Adipocyte (in vitro differentiated cells): ENCODE results near the gene KCNJ12.
"Not testable (repeated sequence)": the region's sequence is repeated elsewhere in the genome, so short reads cannot be mapped to it uniquely, and the experiment has no call there.

ENCODE experiments used
- DNase-seq: peaks from one replicate; pipeline ENCODE4 v3.0.0-alpha.2; 2015; ENCODE audit warnings: low read depth
- H3K27me3 ChIP-seq: replicated peaks from 2 replicates; pipeline ENCODE4 v1.7.0; 2013; ENCODE audit warnings: mild to moderate bottlenecking, low read length, moderate library complexity; ENCODE audit not compliant: control insufficient read depth, insufficient read depth
- H3K36me3 ChIP-seq: 2 replicates; pipeline ENCODE4 v1.7.0; 2013; ENCODE audit warnings: low read length, mild to moderate bottlenecking, moderate library complexity; ENCODE audit not compliant: control insufficient read depth, insufficient read depth, severe bottlenecking
- H3K4me1 ChIP-seq: 2 replicates; pipeline ENCODE4 v1.7.0; 2013; ENCODE audit warnings: mild to moderate bottlenecking, low read length, moderate library complexity; ENCODE audit not compliant: control insufficient read depth, insufficient read depth
- H3K4me3 ChIP-seq: 2 replicates; pipeline ENCODE4 v1.7.0; 2013; ENCODE audit warnings: mild to moderate bottlenecking, low read length, moderate library complexity
- H3K9ac ChIP-seq: 2 replicates; pipeline ENCODE4 v1.7.0; 2013; ENCODE audit warnings: mild to moderate bottlenecking, low read length, moderate library complexity
- H3K9me3 ChIP-seq: 2 replicates; pipeline ENCODE4 v1.7.0; 2013; ENCODE audit warnings: mild to moderate bottlenecking, low read length, moderate library complexity; ENCODE audit not compliant: control insufficient read depth

Gene KCNJ12

GRCh38 chr17:21404956-21405731 is 29.0 kb downstream of the KCNJ12 start:
- not testable (repeated sequence) for H3K4me3 ChIP-seq, DNase-seq, H3K27me3 ChIP-seq, H3K36me3 ChIP-seq, H3K9ac ChIP-seq, H3K9me3 ChIP-seq
- peaks cover 11% of the 10 kb centered on the region for H3K4me1 ChIP-seq

GRCh38 chr17:21405904-21406400 is 29.8 kb downstream of the KCNJ12 start:
- H3K4me3 ChIP-seq, H3K9me3 ChIP-seq, H3K27me3 ChIP-seq, DNase-seq, H3K9ac ChIP-seq, H3K36me3 ChIP-seq: not testable (repeated sequence)
- H3K4me1 ChIP-seq: peaks cover 11% of the 10 kb centered on the region

GRCh38 chr17:21406616-21407404 is 30.7 kb downstream of the KCNJ12 start:
- DNase-seq, H3K36me3 ChIP-seq, H3K9ac ChIP-seq, H3K27me3 ChIP-seq, H3K4me3 ChIP-seq, H3K9me3 ChIP-seq: not testable (repeated sequence)
- peaks cover 10% of the 10 kb centered on the region for H3K4me1 ChIP-seq

- not testable (repeated sequence) for H3K4me3 ChIP-seq, DNase-seq, H3K9me3 ChIP-seq, H3K9ac ChIP-seq, H3K4me1 ChIP-seq, H3K27me3 ChIP-seq, H3K36me3 ChIP-seq
These were observed 31.6 kb downstream of the KCNJ12 start for GRCh38 chr17:21407752-21408151.

GRCh38 chr17:21408224-21408623 is 32.1 kb downstream of the KCNJ12 start:
- not testable (repeated sequence) for H3K27me3 ChIP-seq, H3K4me1 ChIP-seq, DNase-seq

GRCh38 chr17:21408766-21409300 is 32.7 kb downstream of the KCNJ12 start:
- DNase-seq, H3K36me3 ChIP-seq, H3K4me3 ChIP-seq, H3K4me1 ChIP-seq, H3K27me3 ChIP-seq, H3K9ac ChIP-seq, H3K9me3 ChIP-seq: not testable (repeated sequence)

More at GRCh38 chr17:21408224-21408623, 32.1 kb downstream of the KCNJ12 start:
- not testable (repeated sequence) for H3K9ac ChIP-seq, H3K4me3 ChIP-seq, H3K36me3 ChIP-seq, H3K9me3 ChIP-seq

- not testable (repeated sequence) for H3K9ac ChIP-seq, H3K4me3 ChIP-seq, H3K4me1 ChIP-seq, H3K9me3 ChIP-seq, DNase-seq, H3K27me3 ChIP-seq, H3K36me3 ChIP-seq
These were observed 33.2 kb downstream of the KCNJ12 start for GRCh38 chr17:21409388-21409787.

- not testable (repeated sequence) for H3K36me3 ChIP-seq, H3K9ac ChIP-seq, H3K9me3 ChIP-seq, DNase-seq, H3K27me3 ChIP-seq, H3K4me1 ChIP-seq, H3K4me3 ChIP-seq
These were observed 33.8 kb downstream of the KCNJ12 start for GRCh38 chr17:21409971-21410370.

GRCh38 chr17:21410371-21410770 is 34.2 kb downstream of the KCNJ12 start:
- H3K4me1 ChIP-seq, H3K27me3 ChIP-seq, H3K36me3 ChIP-seq, H3K9me3 ChIP-seq, DNase-seq, H3K4me3 ChIP-seq, H3K9ac ChIP-seq: not testable (repeated sequence)

GRCh38 chr17:21410906-21411678 is 34.9 kb downstream of the KCNJ12 start:
- peak; percentile 5 for DNase-seq
- not testable (repeated sequence) for H3K9ac ChIP-seq, H3K4me3 ChIP-seq

GRCh38 chr17:21411679-21412205 is 35.6 kb downstream of the KCNJ12 start:
- H3K4me3 ChIP-seq, H3K9me3 ChIP-seq, H3K27me3 ChIP-seq, H3K4me1 ChIP-seq, H3K36me3 ChIP-seq, H3K9ac ChIP-seq, DNase-seq: not testable (repeated sequence)

More at GRCh38 chr17:21410906-21411678, 34.9 kb downstream of the KCNJ12 start:
- H3K27me3 ChIP-seq, H3K4me1 ChIP-seq, H3K36me3 ChIP-seq, H3K9me3 ChIP-seq: not testable (repeated sequence)
